ENCODE data around the gene ADAM12.

DNA sequence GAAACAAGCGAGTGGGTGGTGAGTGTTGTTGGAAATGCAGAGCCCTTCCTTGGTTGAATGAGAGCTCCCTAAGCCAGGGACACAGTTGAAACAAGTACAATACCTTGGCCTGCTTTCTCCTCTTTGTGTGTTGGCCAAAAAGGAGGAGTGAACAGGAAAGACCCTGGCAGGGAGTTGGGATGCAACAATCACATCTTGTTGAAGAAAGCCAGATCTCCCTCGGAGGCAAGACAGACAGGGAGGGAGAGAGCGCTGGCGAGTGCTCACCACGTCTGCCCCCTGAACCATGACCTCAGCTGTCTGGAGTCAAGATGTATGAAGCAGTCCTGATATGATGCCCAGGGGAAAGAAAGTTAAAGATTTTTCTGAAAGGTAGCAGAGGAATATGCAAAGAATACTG lies 66.8 kb downstream of the ADAM12 start:
- TF ChIP-seq, protein P1, sequence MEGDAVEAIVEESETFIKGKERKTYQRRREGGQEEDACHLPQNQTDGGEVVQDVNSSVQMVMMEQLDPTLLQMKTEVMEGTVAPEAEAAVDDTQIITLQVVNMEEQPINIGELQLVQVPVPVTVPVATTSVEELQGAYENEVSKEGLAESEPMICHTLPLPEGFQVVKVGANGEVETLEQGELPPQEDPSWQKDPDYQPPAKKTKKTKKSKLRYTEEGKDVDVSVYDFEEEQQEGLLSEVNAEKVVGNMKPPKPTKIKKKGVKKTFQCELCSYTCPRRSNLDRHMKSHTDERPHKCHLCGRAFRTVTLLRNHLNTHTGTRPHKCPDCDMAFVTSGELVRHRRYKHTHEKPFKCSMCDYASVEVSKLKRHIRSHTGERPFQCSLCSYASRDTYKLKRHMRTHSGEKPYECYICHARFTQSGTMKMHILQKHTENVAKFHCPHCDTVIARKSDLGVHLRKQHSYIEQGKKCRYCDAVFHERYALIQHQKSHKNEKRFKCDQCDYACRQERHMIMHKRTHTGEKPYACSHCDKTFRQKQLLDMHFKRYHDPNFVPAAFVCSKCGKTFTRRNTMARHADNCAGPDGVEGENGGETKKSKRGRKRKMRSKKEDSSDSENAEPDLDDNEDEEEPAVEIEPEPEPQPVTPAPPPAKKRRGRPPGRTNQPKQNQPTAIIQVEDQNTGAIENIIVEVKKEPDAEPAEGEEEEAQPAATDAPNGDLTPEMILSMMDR (IDR thresholded peaks at IDR 0.05; ENCODE audit: borderline replicate concordance, extremely low read depth, low read length, poor library complexity, severe bottlenecking), result no peak
- TF ChIP-seq EZH2 (IDR thresholded peaks at IDR 0.05; ENCODE audit: borderline replicate concordance, low read depth, low read length, severe bottlenecking), result no peak
